Right lobe of liver (tissue), 6 donors: Measurements from ENCODE around the gene STK4. TPM values are rescaled to one million over a fixed set of nuclear protein-coding genes. Genes with fewer than 3 reads are reported as not detected.

ENCODE experiments used
- ATAC-seq, 4 donors: fragments of 200-7000 bp; cut with Tn5 transposase; one replicate each; pipeline ENCODE4 v1.9.1; 2020; ENCODE audit warnings: mild to moderate bottlenecking in 4 of 4, moderate library complexity in 4 of 4
- DNase-seq, 3 donors: peaks; one replicate each; pipeline ENCODE4 v3.0.0-alpha.2; 2020
- H3K27ac ChIP-seq, 3 donors: fragments of 200-600 bp; one replicate each; pipeline ENCODE4 v1.8.0; 2022
- H3K27me3 ChIP-seq, 2 donors: fragments of 200-600 bp; one replicate each; pipeline ENCODE4 v1.8.0; 2022
- H3K36me3 ChIP-seq, 4 donors: fragments of 200-600 bp; sonication (generic) in 1 of 4; one replicate each; pipeline versions ENCODE4 v1.5.1 to v1.8.0; 2017 to 2022; ENCODE audit warnings: control low read depth in 1 of 4
- H3K4me1 ChIP-seq, 4 donors: fragments of 200-600 bp; sonication (generic) in 1 of 4; one replicate each; pipeline versions ENCODE4 v1.5.1 to v1.8.0; 2017 to 2022; ENCODE audit warnings: control low read depth in 1 of 4
- H3K4me3 ChIP-seq, 3 donors: fragments of 200-600 bp; one replicate each; pipeline ENCODE4 v1.8.0; 2022
- H3K9me3 ChIP-seq, 4 donors: fragments of 200-600 bp; sonication (generic) in 1 of 4; one replicate each; pipeline versions ENCODE4 v1.5.1 to v1.8.0; 2017 to 2022; ENCODE audit warnings: control low read depth in 1 of 4
- POLR2A ChIP-seq: fragments of 450-650 bp; IDR thresholded peaks from one replicate; pipeline ENCODE4 v1.6.1; 2017; ENCODE audit warnings: antibody characterized with exemption, mild to moderate bottlenecking
- WGBS: methylation state at CpG from one replicate; pipeline ENCODE4 v1.1.6; 2018; ENCODE audit warnings: low coverage, low lambda C conversion rate; ENCODE audit not compliant: insufficient coverage; ENCODE audit errors: missing lambda C conversion rate; 5-methylcytosine and 5-hydroxymethylcytosine counted together
- intact Hi-C, 2 donors: fragments of 100-400 bp; cut with DNase I; formaldehyde crosslinking; loops; one replicate each; pipeline versions ENCODE4 v1.11.2 to v1.14.1; 2022
- small RNA-seq, 2 experiments: library from RNA; depleted of rRNA; stranded (forward); fragments of <200 nt; gene quantifications; one replicate each; pipeline ENCODE3, GENCODE V24; 2016
- total RNA-seq, 6 experiments: library from RNA; depleted of rRNA in 2 of 6; stranded (reverse); fragments of >200 nt in 2 of 6; fragmentation: NEBNext Ultra II Directional in 3 of 6; extraction: Animal tissue kit (Norgen Biotek cat#: 25700) in 3 of 6; gene quantifications; one replicate each; pipeline versions ENCODE4 v1.1.0 to v1.2.4, GENCODE V29; 2016 to 2023
- TF ChIP-seq, protein P1 (sequence below), 4 donors: fragments of 200-600 bp in 3 of 4; fragments of 450-650 bp in 1 of 4; IDR thresholded peaks; one replicate each; pipeline versions ENCODE4 v1.5.1 to v1.8.0; 2016 to 2022; ENCODE audit warnings: antibody characterized with exemption in 4 of 4, mild to moderate bottlenecking in 2 of 4
- donor health status: DM: no; HTN: yes; CAD: no.
- donor health status: DM: no; HTN: no; CAD: no.
- donor health status: DM: no; HTN: no; CAD: no.
- donor health status: DM: no; HTN: yes; CAD: no.
- donor health status: DM: no; HTN: yes; CAD: no.

STK4 gene
- total RNA-seq, 6 experiments from 2014 or later, result 9.7 to 17.5 (median 13.4) TPM

DNA sequence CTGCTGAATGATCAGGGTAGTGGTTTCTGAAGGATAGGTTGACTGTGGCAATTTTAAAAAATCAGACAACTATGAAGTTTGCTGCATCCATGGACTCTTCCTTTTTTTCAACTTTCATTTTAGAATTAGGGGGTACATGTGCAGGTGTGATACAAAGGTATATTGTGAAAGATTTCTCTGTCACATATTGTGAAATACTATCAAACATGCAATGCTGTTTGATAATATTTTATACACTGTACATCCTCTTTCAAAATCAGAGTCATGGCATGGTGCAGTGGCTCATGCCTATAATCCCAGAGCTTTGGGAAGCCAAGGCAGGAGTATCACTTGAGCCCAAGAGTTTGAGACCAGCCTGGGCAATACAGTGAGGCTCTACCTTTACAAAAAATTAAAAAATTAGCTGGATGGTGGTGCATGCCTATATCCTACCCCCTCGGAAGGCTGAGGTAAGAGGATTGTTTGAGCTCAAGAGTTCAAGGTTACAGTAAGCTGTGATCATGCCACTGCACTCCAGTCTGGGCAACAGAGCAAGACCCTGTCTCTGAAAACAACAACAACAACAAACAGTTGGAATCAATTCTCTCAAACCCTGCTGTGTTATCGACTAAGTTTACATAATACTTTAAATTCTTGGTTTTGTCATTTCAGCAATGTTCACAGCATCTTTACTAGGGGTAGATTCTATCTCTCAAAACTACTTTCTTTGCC is 153.4 kb downstream of the STK4 start:
- DNase-seq (no peak), ATAC-seq (no peak)
- no peaks in the 10 kb centered on the region for H3K27me3 ChIP-seq
- intact Hi-C loops, result no loop called here
- H3K27ac ChIP-seq, result no peak overlapping the region
- no peak overlapping the region for H3K4me3 ChIP-seq
- WGBS, result 45% methylated on average over 2 of the region's 2 CpGs
- no peaks in the 10 kb centered on the region for H3K36me3 ChIP-seq
- TF ChIP-seq, protein P1, sequence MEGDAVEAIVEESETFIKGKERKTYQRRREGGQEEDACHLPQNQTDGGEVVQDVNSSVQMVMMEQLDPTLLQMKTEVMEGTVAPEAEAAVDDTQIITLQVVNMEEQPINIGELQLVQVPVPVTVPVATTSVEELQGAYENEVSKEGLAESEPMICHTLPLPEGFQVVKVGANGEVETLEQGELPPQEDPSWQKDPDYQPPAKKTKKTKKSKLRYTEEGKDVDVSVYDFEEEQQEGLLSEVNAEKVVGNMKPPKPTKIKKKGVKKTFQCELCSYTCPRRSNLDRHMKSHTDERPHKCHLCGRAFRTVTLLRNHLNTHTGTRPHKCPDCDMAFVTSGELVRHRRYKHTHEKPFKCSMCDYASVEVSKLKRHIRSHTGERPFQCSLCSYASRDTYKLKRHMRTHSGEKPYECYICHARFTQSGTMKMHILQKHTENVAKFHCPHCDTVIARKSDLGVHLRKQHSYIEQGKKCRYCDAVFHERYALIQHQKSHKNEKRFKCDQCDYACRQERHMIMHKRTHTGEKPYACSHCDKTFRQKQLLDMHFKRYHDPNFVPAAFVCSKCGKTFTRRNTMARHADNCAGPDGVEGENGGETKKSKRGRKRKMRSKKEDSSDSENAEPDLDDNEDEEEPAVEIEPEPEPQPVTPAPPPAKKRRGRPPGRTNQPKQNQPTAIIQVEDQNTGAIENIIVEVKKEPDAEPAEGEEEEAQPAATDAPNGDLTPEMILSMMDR (IDR thresholded peaks at IDR 0.05), result no peak
- TF ChIP-seq POLR2A, result no peak
- H3K4me1 ChIP-seq, result no peaks in the 10 kb centered on the region
- no peaks in the 10 kb centered on the region for H3K9me3 ChIP-seq

DNA sequence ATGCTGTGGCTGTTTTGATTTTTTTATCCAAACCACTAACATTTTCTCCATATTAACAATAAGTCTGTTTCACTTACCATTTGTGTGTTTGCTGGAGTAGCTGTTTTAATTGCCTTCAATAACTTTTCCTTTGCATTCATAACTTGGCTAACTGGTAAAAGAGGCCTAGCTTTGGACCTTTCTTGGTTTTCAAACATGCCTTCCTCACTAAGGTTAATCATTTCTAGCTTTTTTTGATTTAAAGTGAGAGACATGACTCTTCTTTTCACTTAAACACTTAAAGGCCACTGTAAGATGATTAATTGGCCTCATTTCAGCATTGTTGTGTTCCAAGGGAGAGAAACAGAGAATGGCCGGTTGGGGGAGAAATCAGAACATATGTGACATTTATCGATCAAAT is 155.1 kb downstream of the STK4 start:
- WGBS, result 85% methylated on average over 2 of the region's 2 CpGs
- Histone ChIP-seq H3K36me3 (no peaks in the 10 kb centered on the region), H3K9me3 (no peaks in the 10 kb centered on the region), H3K4me3 (no peak overlapping the region), H3K4me1 (no peaks in the 10 kb centered on the region), H3K27me3 (peaks cover 0 to under 1% of the 10 kb centered on the region in 2 donors), H3K27ac (no peak overlapping the region)
- DNase-seq (no peak), ATAC-seq (no peak)
- intact Hi-C loops, result no loop called here
- TF ChIP-seq, protein P1 (IDR thresholded peaks at IDR 0.05), result no peak
- TF ChIP-seq POLR2A, result no peak

DNA sequence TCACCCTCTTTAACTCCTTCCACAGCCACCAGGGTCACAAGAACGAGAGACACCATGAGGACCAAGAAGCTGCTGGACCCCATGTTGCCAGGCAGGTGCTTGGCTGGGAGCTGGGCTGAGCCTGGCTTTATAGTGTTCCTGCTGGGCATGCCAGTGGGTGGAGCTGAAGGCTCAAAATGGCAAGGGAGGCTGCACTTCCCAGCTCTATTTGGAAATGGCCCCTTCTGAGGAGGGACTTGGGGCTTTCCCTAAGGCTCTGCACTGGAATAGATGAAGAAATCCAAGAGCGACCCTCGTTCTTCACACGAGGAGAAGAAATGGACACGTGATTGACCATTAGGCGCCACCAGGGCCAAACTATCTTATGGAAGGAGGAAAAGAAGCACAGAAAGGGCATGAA is 158.1 kb downstream of the STK4 start, which contains the start of gene WFDC12:
Gene WFDC12, minus strand, starts transcription at position 101 of the 400 bp plus-strand sequence. Its CDS starts 18 bp downstream, at position 83.
- no peaks in the 10 kb centered on the region for H3K4me1 ChIP-seq
- WGBS, result 60% methylated on average over 5 of the region's 6 CpGs
- H3K27me3 ChIP-seq, result peaks cover 0 to 6% of the 10 kb centered on the region in 2 donors
- H3K9me3 ChIP-seq, result no peaks in the 10 kb centered on the region
- no peak within 1 kb of the TSS for H3K4me3 ChIP-seq
- TF ChIP-seq, protein P1 (IDR thresholded peaks at IDR 0.05), result no peak
- TF ChIP-seq POLR2A, result no peak
- intact Hi-C loops, result no loop called here
- no peak for DNase-seq
- ATAC-seq, result no peak
- no peaks in the 10 kb centered on the region for H3K36me3 ChIP-seq
- H3K27ac ChIP-seq, result no peak within 1 kb of the TSS

DNA sequence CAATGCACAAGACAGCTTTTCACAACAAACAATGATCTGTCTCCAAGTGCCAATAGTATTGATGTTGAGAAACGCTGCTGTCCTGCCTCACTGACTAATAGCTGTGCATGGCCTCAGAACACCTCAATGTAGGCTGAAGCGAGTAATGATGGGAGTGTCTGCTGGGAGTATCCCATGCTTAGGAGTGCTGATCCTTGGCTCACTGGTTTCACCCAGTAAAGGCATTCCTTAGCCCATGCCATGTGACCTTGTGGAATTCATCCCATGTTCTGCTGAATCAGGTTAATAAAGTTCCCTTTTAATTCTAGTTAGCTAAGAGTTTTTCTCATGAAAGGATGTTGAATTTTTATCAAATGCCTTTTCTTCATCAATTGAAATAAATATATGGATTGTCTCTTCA is 161.8 kb downstream of the STK4 start:
- intact Hi-C loops, result no loop called here
- Histone ChIP-seq H3K36me3 (no peaks in the 10 kb centered on the region), H3K4me1 (no peaks in the 10 kb centered on the region), H3K9me3 (no peaks in the 10 kb centered on the region), H3K27me3 (peaks cover 0 to 8% of the 10 kb centered on the region in 2 donors), H3K4me3 (no peak overlapping the region), H3K27ac (no peak overlapping the region)
- 50% methylated on average over 2 of the region's 2 CpGs for WGBS
- no peak for TF ChIP-seq POLR2A
- TF ChIP-seq, protein P1 (IDR thresholded peaks at IDR 0.05), result no peak
- ATAC-seq, result no peak
- no peak for DNase-seq

Small RNA genes lying within 50 kb of the gene (small RNA-seq; reads per million reads assigned to genes)
- 0 reads per million in 2 experiments for gene RF00019

Other genes with a start within 250 kb of the STK4 start
- under 1 TPM in 4 of 6 experiments, not detected in 2; 0.07 to 0.43 (median 0.19) TPM for gene KCNK15, start 220.6 kb upstream of the STK4 start, total RNA-seq
- gene RIMS4, start 156.0 kb upstream of the STK4 start, total RNA-seq, result not detected
- 10 to 100 TPM; 48.7 to 71.1 (median 54.5) TPM for gene YWHAB, start 80.8 kb upstream of the STK4 start, total RNA-seq
- 10 to 100 TPM in 5 of 6 experiments, 1 to 10 TPM in 1; 8.7 to 40.2 (median 27.7) TPM for gene PABPC1L, start 56.5 kb upstream of the STK4 start, total RNA-seq
- gene TOMM34, start 6.1 kb upstream of the STK4 start, total RNA-seq, result 10 to 100 TPM in 3 of 6 experiments, 1 to 10 TPM in 3; 6.7 to 17.7 (median 10.0) TPM
- under 1 TPM in 1 of 6 experiments, not detected in 5; 0.12 TPM for gene KCNS1, start 134.6 kb downstream of the STK4 start, total RNA-seq
- gene WFDC5, start 148.7 kb downstream of the STK4 start, total RNA-seq, result not detected
- not detected for gene WFDC12, start 158.0 kb downstream of the STK4 start, total RNA-seq
- gene PI3, start 208.4 kb downstream of the STK4 start, total RNA-seq, result not detected
- not detected for gene SEMG1, start 240.5 kb downstream of the STK4 start, total RNA-seq